GM12875 (cell line): ENCODE measurements around the gene INPP5F.

ENCODE experiments used
- H3K4me3 ChIP-seq: one replicate; pipeline ENCODE4 v1.5.1; 2011; ENCODE audit warnings: low read depth, low read length, control low read depth
- TF ChIP-seq, protein P1 (sequence below): IDR thresholded peaks from 2 replicates; pipeline ENCODE4 v1.5.1; 2011; ENCODE audit warnings: low read depth, mild to moderate bottlenecking, control low read depth, inconsistent platforms, low read length, moderate library complexity, borderline replicate concordance; ENCODE audit not compliant: insufficient read depth

Gene INPP5F

DNA sequence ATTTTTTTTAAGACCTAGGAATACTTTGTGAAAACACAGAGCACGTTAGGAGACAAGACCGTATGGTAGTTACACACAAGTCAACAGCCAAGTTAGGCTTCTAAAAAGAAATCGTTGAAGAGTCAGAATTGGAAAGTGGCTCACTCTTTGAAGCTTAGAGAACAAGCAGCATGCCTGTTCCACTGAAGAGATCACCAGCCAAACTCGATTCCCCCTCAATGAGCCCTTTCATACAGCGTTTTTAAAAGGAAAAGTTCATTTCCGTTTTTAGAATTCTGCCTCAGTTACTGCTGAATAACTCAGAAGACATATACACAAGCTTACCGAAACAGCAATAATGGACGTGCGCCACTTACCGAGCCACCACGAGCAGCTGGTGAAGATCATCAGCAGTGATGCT is 105.8 kb downstream of the INPP5F start:
- H3K4me3 ChIP-seq: no peak overlapping the region
- TF ChIP-seq, protein P1, sequence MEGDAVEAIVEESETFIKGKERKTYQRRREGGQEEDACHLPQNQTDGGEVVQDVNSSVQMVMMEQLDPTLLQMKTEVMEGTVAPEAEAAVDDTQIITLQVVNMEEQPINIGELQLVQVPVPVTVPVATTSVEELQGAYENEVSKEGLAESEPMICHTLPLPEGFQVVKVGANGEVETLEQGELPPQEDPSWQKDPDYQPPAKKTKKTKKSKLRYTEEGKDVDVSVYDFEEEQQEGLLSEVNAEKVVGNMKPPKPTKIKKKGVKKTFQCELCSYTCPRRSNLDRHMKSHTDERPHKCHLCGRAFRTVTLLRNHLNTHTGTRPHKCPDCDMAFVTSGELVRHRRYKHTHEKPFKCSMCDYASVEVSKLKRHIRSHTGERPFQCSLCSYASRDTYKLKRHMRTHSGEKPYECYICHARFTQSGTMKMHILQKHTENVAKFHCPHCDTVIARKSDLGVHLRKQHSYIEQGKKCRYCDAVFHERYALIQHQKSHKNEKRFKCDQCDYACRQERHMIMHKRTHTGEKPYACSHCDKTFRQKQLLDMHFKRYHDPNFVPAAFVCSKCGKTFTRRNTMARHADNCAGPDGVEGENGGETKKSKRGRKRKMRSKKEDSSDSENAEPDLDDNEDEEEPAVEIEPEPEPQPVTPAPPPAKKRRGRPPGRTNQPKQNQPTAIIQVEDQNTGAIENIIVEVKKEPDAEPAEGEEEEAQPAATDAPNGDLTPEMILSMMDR: no peak

GRCh38 chr10:119832951-119833350 is 107.1 kb downstream of the INPP5F start:
- no peak overlapping the region for H3K4me3 ChIP-seq
- TF ChIP-seq, protein P1: no peak

GRCh38 chr10:119834188-119834587 is 108.3 kb downstream of the INPP5F start:
- H3K4me3 ChIP-seq: no peak overlapping the region
- TF ChIP-seq, protein P1: no peak

GRCh38 chr10:119845656-119846055 is 119.8 kb downstream of the INPP5F start:
- no peak overlapping the region for H3K4me3 ChIP-seq
- TF ChIP-seq, protein P1: no peak

- TF ChIP-seq, protein P1: no peak
Observed at GRCh38 chr10:119849031-119849789, 123.4 kb downstream of the INPP5F start.

DNA sequence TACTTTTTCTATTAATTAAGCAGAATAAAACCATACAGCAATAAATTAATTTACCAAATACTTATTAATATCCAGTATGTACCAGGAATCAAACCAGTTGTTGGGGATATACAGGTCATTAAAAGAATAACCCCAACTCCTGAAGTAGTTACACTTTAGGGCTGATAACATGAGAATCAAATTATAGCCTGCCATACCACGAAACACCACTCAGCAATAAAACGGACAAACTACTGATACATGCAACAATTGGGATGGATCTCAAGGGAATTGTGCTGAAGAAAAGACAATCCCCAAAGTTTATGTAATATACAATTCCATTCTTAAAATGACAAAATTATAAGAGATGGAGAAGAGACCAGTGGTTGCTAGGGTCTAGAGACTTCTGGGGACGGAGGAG is 124.1 kb downstream of the INPP5F start:
- TF ChIP-seq, protein P1: no peak
- no peak overlapping the region for H3K4me3 ChIP-seq

More at GRCh38 chr10:119849031-119849789, 123.4 kb downstream of the INPP5F start:
- H3K4me3 ChIP-seq: no peak overlapping the region

GRCh38 chr10:119852277-119852676 is 126.4 kb downstream of the INPP5F start:
- TF ChIP-seq, protein P1: no peak
- no peak overlapping the region for H3K4me3 ChIP-seq
